HEK293 (cell line): ENCODE results near the gene KRTAP1-5.

Experiments used
- BCL11B ChIP-seq: fragments of 450-650 bp; formaldehyde crosslinking; IDR thresholded peaks from 2 replicates; pipeline ENCODE4 v1.5.1; 2016; ENCODE audit warnings: low read depth, missing biosample characterization, missing genetic modification characterization
- ZBTB1 ChIP-seq: fragments of 450-650 bp; formaldehyde crosslinking; IDR thresholded peaks from 2 replicates; pipeline ENCODE4 v1.5.1; 2016; ENCODE audit warnings: missing biosample characterization, missing genetic modification characterization
- ZBTB7A ChIP-seq: fragments of 450-650 bp; formaldehyde crosslinking; IDR thresholded peaks from 2 replicates; pipeline ENCODE4 v1.5.1; 2016; ENCODE audit warnings: low read depth, missing biosample characterization, missing genetic modification characterization
- ZFP69B ChIP-seq: fragments of 450-650 bp; formaldehyde crosslinking; IDR thresholded peaks from 2 replicates; pipeline ENCODE4 v1.5.1; 2016; ENCODE audit warnings: missing biosample characterization, missing genetic modification characterization
- ZNF132 ChIP-seq: fragments of 450-650 bp; formaldehyde crosslinking; IDR thresholded peaks from 2 replicates; pipeline ENCODE4 v1.5.1; 2017; ENCODE audit warnings: missing biosample characterization, missing genetic modification characterization, borderline replicate concordance
- ZNF138 ChIP-seq: fragments of 450-650 bp; formaldehyde crosslinking; IDR thresholded peaks from 2 replicates; pipeline ENCODE4 v1.5.1; 2016; ENCODE audit warnings: missing biosample characterization, missing genetic modification characterization, borderline replicate concordance
- ZNF529 ChIP-seq: fragments of 450-650 bp; formaldehyde crosslinking; IDR thresholded peaks from 2 replicates; pipeline ENCODE4 v1.5.1; 2017; ENCODE audit warnings: missing genetic modification characterization, missing biosample characterization; ENCODE audit not compliant: insufficient replicate concordance
- TF ChIP-seq, protein P1 (sequence below): fragments of 450-650 bp; formaldehyde crosslinking; IDR thresholded peaks from 2 replicates; pipeline ENCODE4 v1.5.1; 2016; ENCODE audit warnings: missing biosample characterization, missing genetic modification characterization
- TF ChIP-seq, protein P2 (sequence below): fragments of 450-650 bp; formaldehyde crosslinking; conservative IDR thresholded peaks from 2 replicates; pipeline ENCODE4 v1.5.1; 2016; ENCODE audit warnings: low read depth, missing biosample characterization, missing genetic modification characterization
- TF ChIP-seq, protein P3 (sequence below): fragments of 450-650 bp; formaldehyde crosslinking; IDR thresholded peaks from 2 replicates; pipeline ENCODE4 v1.5.1; 2016; ENCODE audit warnings: missing biosample characterization, missing genetic modification characterization, low read depth

DNA sequence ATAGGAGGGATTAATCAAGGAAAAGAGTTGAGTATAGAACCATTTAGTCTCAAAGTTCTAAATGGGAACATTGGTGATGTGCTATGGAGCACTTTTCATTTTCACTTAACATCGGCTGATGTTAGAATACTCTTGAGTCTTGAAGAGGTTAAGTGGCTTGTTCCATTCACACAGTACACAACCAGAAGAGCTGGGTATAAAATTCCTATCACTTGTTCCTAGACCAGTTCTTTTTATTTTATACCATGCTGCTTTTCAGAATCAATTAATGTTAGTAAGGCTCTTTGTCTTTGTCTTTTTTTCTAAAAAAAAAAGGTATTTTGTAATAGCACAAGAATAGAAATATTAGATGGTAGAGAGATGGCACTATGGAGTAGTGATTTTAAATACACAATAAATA is 15.9 kb upstream of the KRTAP1-5 start:
- TF ChIP-seq ZBTB7A (tag by site-specific recombination) (no peak), ZNF132 (tag by site-specific recombination) (no peak), ZNF138 (no peak), ZNF529 (tag by site-specific recombination) (no peak), ZBTB1 (tag by site-specific recombination) (no peak), ZFP69B (tag by site-specific recombination) (no peak), BCL11B (tag by site-specific recombination) (no peak)
- TF ChIP-seq, protein P1, sequence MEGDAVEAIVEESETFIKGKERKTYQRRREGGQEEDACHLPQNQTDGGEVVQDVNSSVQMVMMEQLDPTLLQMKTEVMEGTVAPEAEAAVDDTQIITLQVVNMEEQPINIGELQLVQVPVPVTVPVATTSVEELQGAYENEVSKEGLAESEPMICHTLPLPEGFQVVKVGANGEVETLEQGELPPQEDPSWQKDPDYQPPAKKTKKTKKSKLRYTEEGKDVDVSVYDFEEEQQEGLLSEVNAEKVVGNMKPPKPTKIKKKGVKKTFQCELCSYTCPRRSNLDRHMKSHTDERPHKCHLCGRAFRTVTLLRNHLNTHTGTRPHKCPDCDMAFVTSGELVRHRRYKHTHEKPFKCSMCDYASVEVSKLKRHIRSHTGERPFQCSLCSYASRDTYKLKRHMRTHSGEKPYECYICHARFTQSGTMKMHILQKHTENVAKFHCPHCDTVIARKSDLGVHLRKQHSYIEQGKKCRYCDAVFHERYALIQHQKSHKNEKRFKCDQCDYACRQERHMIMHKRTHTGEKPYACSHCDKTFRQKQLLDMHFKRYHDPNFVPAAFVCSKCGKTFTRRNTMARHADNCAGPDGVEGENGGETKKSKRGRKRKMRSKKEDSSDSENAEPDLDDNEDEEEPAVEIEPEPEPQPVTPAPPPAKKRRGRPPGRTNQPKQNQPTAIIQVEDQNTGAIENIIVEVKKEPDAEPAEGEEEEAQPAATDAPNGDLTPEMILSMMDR (tag by site-specific recombination): no peak
- TF ChIP-seq, protein P2, sequence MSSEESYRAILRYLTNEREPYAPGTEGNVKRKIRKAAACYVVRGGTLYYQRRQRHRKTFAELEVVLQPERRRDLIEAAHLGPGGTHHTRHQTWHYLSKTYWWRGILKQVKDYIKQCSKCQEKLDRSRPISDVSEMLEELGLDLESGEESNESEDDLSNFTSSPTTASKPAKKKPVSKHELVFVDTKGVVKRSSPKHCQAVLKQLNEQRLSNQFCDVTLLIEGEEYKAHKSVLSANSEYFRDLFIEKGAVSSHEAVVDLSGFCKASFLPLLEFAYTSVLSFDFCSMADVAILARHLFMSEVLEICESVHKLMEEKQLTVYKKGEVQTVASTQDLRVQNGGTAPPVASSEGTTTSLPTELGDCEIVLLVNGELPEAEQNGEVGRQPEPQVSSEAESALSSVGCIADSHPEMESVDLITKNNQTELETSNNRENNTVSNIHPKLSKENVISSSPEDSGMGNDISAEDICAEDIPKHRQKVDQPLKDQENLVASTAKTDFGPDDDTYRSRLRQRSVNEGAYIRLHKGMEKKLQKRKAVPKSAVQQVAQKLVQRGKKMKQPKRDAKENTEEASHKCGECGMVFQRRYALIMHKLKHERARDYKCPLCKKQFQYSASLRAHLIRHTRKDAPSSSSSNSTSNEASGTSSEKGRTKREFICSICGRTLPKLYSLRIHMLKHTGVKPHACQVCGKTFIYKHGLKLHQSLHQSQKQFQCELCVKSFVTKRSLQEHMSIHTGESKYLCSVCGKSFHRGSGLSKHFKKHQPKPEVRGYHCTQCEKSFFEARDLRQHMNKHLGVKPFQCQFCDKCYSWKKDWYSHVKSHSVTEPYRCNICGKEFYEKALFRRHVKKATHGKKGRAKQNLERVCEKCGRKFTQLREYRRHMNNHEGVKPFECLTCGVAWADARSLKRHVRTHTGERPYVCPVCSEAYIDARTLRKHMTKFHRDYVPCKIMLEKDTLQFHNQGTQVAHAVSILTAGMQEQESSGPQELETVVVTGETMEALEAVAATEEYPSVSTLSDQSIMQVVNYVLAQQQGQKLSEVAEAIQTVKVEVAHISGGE (tag by site-specific recombination): no peak
- TF ChIP-seq, protein P3, sequence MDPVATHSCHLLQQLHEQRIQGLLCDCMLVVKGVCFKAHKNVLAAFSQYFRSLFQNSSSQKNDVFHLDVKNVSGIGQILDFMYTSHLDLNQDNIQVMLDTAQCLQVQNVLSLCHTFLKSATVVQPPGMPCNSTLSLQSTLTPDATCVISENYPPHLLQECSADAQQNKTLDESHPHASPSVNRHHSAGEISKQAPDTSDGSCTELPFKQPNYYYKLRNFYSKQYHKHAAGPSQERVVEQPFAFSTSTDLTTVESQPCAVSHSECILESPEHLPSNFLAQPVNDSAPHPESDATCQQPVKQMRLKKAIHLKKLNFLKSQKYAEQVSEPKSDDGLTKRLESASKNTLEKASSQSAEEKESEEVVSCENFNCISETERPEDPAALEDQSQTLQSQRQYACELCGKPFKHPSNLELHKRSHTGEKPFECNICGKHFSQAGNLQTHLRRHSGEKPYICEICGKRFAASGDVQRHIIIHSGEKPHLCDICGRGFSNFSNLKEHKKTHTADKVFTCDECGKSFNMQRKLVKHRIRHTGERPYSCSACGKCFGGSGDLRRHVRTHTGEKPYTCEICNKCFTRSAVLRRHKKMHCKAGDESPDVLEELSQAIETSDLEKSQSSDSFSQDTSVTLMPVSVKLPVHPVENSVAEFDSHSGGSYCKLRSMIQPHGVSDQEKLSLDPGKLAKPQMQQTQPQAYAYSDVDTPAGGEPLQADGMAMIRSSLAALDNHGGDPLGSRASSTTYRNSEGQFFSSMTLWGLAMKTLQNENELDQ: no peak
